Lower leg skin (tissue), 3 donors: ENCODE measurements around the gene PROZ.

Experiments used
- CTCF ChIP-seq, 3 donors: fragments of 450-650 bp; IDR thresholded peaks; one replicate each; pipeline ENCODE4 v1.5.1; 2016; ENCODE audit warnings: antibody characterized with exemption in 3 of 3, mild to moderate bottlenecking in 3 of 3, moderate library complexity in 2 of 3
- POLR2A ChIP-seq, 2 donors: fragments of 450-650 bp; IDR thresholded peaks; one replicate each; pipeline ENCODE4 v1.6.1; 2016 to 2017; ENCODE audit warnings: antibody characterized with exemption in 2 of 2, mild to moderate bottlenecking in 1 of 2, moderate library complexity in 1 of 2

- no peak for TF ChIP-seq CTCF (IDR thresholded peaks at IDR 0.05)
- TF ChIP-seq POLR2A (IDR thresholded peaks at IDR 0.05), result no peak
Measured at GRCh38 chr13:113168211-113168610, 9.8 kb downstream of the PROZ start.
